GM03348 (cell line): ENCODE results near the gene CABCOCO1.

Experiments
- DNase-seq: peaks from one replicate; pipeline ENCODE4 v3.0.0; 2012; ENCODE audit warnings: low spot score

CABCOCO1 gene, protein sequence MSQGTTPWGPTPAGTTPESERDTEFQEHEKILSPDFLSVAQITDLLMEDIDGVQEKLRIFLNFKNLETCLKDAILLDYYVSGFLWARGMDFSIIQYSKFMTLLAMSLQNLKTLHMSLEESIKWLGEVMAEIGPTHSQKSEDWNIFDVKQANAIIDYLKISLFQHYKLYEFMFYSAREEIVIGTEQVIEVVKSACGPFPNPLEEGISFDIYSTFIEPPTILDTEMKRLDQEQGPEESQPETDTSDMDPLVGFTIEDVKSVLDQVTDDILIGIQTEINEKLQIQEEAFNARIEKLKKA

DNA sequence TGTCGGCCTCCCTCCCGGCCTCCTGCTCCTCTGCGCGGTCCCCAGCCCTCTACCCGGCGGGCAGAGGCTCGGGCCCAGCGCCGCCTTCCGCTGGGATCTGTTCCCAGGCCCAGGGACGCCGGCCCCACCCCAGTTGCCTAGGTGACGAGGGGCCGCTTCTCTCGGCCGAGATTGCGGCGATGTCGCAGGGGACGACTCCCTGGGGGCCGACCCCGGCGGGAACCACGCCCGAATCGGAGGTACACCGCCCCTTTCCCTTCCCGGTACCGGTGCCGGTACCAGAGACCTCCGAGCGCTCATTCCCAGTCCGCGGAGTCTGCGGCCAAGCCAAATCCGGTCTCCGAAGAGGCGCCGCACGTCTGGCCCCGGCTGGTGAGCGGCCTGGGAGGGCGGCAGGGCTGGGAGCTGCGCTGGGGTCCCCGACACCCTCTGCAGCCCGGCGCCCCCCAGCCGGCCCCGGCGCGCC, at the start of gene CABCOCO1:
Gene CABCOCO1 (plus strand): TSS at position 136 of the 466 bp plus-strand sequence. CDS start 44 bp downstream, at position 180.
- peak; percentile 81 for DNase-seq

DNA sequence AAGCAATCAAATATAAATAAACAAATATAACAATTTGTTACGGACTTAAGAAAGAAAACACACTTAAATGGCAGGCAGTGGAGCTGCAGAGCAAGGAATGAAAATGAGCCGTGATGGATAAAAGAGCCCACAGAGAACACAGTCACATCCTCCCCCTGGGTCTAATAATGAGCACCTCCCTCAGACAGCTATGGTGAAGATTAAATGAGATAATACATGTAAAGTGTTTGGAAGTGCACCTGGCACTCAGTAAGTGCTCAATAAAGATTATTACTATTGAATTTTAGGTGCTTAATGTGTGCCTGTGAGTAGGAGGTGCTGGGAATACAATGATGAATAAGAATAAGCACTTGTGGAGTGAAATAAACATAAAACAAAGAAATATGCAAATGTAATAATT, 49.1 kb upstream of the CABCOCO1 start:
- DNase-seq, result no peak

DNA sequence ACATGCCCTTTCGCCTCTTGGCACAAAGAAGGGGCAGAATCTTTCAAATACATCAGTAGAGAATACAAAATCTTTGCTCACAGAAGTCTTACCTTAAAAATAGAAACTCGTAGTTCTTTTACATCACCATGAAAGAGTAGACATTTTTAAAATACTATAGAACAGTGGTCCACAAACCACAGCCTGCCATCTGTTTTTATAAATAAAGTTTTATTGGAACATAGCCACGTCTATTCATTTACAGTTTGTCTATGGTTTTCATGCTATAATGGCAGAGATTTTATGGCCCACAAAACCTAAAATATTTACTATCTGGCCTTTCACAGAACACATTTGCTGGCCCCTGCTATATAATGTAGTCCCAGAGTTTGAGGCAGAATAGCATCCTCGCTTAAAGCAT, 46.1 kb upstream of the CABCOCO1 start:
- no peak for DNase-seq

DNA sequence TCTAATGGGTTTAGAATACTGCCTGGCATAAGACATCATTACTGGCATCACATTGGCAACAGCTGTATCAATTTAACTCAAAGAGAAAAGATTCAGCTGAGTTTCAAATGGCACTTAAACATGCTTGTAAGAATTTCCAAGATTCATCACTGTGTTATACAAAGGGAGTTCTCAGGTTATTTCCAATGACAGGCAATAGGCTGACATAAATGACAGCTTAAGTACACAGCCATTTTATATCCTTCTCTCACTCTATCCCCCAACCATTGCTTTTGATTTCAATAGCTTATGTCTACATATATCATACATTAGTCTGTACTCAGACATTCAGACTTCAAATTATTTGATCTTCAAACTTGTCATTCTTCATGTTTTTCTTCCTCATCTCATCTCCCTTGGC, 45.5 kb upstream of the CABCOCO1 start:
- DNase-seq, result no peak

DNA sequence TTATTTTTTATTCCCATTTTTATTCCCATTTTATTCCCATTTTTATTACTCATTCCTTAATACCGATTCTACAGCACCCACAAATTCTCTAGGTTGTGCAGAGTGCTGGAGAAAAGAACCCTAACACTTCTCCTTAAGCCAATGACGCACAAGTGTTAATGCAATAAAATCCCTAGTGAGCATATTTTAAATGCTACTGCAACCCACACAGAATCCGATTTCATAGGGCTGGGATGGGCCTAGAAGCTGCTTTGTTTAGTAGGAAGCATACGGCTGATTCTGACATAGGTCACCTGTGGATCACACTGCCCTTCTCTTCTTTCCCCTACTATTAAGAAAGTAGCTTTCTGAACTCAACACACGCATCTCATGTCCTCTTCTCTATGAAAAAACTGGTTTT, 45.1 kb upstream of the CABCOCO1 start:
- DNase-seq, result no peak

DNA sequence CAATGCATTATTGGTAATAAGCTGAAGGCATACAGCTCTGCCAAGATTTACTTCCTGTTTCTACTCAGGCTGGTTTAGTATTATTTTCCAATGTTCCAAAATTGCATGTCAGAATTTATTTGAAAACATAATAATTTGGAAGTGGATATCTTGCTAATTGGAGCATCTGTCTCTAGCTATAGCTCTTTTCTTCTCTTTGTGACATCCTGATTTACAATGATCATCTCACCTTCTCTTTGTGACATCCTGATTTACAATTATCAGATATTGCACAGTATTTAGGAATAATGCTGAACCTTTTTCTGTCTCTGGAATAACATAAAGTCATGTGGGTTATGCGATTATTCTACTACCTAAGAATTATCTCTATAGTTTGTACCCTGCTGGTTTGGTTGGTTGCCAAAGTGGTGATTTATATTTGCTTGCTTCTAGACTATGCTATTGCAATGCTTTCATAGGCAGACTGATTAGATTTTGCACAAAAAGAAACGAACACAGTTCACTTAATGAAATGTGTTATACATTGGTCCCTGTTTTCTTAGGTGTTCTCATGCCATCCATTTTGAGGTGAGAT, 44.3 kb upstream of the CABCOCO1 start:
- DNase-seq, result no peak

DNA sequence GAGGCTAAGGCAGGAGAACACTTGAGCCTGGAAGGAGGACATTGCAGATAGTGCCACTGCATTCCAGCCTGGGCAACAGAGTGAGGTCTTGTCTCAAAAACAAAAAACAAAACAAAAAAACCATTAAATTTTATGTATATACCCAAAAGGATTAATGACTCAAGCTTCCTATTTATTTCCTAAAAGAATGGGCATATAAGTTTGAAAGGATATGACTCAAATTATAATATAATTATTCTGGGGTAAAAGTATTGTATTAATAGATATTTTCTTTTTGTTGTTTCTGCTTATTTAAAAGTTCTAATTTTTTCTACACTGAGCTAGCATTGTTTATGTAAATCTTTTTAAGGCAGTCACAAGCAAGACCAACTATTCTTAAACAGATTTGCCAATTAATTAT, 42.2 kb upstream of the CABCOCO1 start:
- no peak for DNase-seq

DNA sequence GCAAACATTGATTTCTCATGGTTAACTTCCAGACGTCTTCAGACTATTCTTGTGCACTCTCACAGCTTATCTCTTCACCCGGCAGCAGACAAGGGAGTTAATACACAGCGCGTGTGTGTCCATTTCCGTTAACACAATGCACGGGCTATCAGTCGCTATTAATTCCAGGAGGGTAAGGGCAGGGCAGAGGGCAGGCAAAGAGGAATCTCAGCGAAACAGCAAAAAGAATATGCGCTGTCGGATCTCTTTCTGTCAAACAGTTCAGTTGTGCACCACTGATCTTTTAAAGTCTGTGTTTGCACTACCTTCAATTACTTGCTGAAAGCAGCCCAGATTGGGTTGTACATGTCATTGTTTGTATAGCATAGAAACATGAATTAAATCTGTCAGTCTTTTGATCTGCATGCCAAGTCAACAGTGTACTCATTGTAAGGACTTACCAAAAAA, 41.1 kb upstream of the CABCOCO1 start:
- no peak for DNase-seq

DNA sequence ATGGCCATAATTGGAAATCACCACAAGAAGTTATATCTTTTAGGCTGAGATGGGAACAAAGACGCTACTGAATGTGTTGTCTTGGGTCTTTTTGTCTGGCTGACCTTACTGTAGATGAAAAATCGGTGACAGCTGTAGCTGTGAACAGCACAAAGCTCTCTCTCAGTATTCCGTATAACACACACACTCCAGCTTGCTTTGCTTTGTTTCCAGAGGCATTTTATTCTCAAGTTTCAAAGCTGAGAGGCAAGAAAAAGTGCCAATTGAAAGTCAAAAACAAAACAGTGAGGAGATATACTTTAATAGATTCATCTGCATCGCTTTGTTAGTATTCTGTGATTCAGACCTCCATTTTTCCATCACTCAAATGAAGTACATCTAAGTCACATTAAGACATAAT, 39.6 kb upstream of the CABCOCO1 start:
- DNase-seq, result no peak

DNA sequence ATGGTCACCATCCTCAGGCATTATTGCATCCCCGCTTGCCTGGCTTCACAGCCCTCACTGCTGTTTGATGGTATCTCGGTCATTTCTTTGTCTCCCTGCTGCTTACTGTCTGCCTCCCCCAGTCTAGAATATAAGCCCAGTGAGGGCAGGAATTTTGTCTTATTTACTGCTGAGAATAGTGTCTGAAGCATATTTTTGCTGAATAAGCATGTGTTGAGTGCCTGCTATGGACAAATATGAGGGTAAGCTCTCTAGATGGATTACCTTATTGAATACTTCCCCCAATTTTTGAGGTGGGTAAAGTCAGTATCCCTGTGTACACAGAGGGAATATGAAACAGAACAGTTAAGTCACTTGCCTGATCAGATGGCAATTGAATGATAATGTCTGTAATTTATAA, 36.5 kb upstream of the CABCOCO1 start:
- no peak for DNase-seq

DNA sequence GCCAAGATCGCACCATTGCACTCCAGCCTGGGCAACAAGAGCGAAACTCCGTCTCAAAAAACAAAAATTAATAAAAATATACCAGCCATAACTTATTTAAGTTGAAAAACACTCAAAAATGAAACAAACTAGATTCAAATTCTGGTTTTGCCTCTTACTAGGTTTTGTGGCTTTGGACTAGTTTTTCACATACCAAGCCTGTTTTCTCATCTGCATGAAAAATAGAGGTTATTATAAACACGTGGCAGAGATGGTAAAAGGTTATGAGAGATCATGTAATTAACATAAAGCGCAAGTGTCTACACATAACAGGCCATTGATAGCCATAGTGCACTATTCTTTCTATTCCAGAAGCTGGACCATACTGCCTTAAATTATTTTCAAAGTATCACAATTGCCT, 35.5 kb upstream of the CABCOCO1 start:
- no peak for DNase-seq

DNA sequence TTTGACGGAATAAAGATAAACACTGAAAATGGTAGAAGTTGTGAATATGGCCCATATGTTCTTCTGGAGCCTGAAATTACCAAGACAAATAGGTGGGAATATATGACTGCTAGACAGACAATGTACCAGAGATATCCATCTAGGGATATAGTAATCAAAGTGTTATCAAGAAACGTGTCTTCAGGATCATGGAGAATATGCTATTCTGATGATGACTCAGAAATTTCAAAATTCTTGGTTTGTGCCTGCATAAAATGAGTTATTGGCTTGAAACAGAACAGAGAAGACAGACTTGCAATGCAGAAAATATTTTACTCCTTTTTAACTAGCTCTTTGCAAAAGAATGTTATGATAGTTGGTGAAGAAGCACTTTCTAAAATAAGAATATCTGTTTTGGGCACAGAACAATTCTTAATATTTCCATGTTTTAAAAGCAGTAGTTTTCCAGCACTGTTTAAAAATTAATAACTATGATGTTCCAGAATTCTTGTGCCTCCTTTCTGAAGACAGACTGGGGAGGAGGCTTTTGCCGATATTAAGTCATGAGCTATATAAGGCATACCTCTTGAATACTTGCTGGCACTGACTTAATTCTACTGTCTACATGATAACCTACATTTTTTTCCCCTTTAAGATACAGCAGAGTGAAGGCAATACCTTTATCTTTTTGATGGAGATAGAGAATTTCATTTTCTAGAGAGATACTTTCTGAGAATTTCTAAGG, 34.4 kb upstream of the CABCOCO1 start:
- peak; percentile 35 for DNase-seq

DNA sequence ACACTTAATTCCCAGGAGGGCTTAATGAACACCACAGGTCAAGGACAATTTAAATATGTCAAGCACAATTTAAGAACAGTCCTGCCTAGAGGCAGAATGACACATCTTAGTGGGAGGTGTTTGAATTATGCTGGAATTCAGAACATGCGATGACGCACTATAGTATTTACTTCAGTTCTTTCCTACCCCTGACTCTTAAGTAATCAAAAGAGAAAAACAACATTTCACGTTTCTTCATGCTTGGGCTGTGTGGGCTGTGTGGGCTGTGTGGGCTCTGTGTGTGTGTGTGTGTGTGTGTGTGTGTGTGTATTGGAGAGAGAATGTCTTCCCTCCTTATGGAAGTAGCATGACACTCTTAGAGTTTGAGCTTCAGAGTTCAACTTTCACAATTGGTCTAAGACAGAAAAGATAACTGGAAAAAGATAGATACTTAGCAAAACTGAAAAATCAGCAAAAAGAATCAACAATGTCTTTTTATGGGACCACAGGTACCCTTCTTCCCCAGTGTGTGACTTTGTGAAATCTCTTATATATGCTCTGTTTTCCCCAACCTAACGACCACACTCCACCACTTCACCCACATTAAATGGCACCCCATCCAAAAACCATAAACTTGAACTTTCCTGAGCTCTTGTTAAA, 33.7 kb upstream of the CABCOCO1 start:
- DNase-seq, result peak; percentile 66

DNA sequence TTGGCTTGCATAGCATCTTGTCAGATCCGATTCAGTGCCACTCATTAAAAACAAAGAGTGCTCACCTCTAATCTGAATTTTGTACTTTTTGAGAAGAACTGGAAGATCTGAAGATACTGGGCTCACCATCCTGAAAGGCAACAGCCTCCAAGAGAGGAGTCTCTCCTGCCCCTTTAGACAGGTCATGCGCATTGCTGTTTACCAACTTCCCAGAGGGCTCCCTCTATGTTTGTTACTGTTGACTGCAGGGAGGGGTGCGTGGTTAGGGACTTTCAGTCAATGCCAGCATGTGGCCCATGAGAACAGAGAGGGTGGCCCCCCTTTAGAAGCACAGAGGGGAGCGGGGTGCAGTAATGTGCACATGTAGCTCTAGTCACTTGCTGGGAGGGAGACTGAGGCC, 33.2 kb upstream of the CABCOCO1 start:
- no peak for DNase-seq

DNA sequence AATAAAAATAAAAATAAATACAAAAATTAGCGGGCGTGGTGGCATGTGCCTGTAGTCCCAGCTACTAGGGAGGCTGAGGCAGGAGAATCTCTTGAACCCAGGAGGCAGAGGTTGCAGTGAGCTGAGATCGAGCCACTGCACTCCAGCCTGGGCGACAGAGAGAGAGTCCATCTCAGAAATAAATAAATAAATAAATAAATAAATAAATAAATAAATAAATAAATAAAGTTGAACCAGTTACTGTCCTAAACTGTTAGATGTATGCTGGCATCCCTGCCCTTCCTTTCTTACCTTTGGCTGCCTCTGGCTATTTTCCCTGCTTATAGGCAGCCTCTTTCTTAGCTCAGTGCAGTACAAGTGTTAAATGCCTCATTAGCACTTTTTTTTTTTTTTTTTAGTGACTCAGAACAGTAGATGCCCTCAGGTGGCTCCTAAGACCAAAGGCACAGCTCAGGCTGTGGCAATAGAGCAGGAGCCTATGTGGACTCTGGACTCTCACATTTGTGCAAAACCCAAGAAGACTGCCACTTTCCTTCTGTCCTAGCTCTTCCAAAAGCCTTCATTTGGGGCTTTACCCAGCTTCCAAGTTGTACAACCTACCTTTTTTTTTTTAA, 30.6 kb upstream of the CABCOCO1 start:
- no peak for DNase-seq

DNA sequence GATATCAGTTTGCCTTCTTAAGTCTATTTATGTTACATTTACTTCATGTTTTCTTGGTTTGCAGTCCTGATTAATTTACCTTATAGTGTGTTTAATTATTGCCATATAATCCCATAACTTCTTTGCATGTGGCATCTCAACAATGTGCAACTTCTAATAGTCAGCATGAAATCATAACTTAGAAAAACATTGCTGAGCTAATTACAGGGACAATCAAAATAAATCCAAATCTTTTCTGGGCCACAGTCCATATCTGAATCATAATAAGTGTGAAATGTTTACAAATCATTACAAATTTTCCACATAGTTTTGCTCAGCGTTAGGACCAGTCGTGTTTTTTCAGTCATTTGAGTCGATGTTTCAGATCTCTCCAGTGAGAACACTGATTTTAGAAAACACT, 29.1 kb upstream of the CABCOCO1 start:
- DNase-seq, result peak; percentile 25

DNA sequence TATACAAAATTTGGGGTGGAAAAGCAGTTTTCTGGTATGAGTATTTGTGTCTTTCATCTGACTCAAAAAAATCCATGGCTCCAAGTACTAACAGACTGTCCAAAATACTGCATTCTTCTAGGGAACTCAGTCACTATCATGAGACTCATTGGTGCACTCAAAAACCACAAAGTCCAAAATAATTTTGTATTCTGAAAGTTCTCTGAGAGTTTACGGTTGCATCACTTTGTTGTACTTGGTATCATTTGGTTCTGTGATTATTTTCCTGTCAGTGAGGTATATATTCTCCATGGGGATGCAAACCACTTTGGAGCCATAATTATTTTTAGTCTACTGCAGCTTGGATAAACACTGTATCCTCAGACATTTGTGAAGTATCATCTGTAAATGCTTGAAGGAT, 28.0 kb upstream of the CABCOCO1 start:
- peak; percentile 41 for DNase-seq

DNA sequence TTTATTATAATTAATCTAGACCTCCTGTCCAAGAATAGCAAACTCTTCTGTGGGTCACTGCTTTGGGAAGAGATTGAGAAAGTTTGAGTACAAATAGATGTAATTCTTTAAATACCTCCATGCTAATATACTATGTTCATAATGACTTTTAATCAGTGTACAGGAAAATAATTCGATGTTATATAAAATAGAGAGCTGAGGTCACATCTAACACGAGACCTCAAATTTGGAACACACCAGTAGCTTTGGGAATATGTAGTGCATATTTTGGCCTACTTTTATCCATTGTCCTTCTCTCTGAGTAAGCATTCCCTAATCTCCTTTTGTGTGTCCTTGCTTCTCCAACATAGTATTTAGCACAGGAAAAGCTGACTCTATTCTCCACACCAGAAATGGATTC, 27.3 kb upstream of the CABCOCO1 start:
- DNase-seq, result no peak

DNA sequence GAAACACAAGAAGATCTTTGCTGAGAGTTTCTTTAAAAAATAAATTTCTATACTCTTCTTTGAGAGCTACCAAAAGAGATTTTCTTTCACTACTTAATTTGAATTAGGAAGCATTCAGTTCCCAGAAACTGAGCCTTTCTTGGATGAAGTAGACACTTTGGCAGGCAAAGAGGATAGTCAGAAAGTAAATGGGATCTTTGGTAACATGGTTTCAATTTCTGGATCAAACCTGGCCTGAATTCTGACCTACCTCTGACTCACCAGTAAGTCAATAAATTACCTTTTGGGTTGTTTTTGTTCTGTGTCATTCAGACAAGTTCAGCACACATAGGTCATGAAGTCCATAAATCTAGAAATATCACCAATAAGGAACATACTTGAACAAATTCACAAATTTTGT, 26.8 kb upstream of the CABCOCO1 start:
- DNase-seq, result peak; percentile 18

DNA sequence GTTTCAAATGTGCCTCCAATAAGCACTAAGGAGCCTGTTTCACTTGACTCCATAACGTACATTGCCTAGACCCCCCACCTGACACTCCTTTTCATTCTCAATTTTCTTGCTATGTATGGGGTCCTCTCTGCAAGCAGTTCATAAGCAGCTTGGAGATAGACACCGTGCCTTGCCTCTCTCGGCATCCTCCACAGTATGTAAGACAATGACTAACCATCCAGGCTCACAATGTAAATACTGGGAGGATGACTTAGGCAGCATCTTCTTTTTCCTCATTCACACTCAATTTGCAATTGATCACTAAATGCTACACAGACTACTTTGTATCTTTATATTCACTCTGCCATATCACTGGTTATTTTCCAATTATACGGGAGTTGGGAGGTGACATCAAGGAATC, 22.8 kb upstream of the CABCOCO1 start:
- DNase-seq, result no peak

DNA sequence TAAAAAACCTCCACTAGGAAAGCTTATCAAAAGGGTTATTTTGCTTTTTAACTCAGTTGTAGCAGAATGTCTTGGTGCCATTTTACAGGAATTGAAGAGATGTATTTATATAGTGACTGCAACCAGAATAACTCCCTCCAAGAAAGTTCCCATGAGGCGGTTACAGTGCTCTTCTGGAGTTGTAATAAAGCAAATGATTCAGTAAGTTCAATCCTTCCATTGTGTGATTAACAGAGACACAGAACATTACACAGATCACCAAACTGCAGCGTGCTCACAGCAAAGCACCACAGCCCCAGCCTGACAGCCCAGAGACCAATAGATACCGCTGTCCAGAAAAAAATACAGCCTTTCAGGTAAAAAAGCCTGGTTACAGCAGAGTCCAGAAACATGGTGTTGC, 21.9 kb upstream of the CABCOCO1 start:
- no peak for DNase-seq

DNA sequence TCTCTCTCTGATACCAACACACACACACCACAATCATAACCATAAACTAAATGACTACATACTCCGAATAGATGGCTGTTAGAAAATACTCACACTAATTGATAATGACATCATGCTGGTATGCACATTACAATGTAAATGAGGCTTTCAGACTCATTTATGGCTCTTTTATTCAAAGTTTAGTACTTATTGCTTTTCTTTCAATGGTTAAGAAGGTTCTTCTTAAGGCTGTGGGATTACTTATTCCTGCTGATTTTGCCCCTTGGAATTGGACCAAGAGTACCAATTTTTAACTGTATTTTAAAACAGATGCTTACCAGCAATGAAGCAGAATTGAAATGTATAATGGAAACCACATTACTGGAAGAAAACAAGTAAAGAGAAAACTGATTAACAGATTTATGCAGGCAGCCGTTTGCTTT, 20.6 kb upstream of the CABCOCO1 start:
- no peak for DNase-seq
